Retinal pigment epithelial cell (primary cell): Measurements from ENCODE around the gene ABCA13.
A peak's percentile ranks its signal among the peaks of the same experiment; 100 is the strongest.

ENCODE experiments used
- DNase-seq: peaks from one replicate; pipeline ENCODE4 v3.0.0-alpha.2; 2010; ENCODE audit warnings: low read depth
- H3K4me3 ChIP-seq: 2 replicates; pipeline ENCODE4 v1.5.1; 2011; ENCODE audit warnings: mild to moderate bottlenecking, low read length, control low read depth, moderate library complexity
- TF ChIP-seq, protein P1 (sequence below): conservative IDR thresholded peaks from 2 replicates; pipeline ENCODE4 v1.5.1; 2011; ENCODE audit warnings: low read depth, low read length, control low read depth, inconsistent platforms

The ABCA13 gene

DNA sequence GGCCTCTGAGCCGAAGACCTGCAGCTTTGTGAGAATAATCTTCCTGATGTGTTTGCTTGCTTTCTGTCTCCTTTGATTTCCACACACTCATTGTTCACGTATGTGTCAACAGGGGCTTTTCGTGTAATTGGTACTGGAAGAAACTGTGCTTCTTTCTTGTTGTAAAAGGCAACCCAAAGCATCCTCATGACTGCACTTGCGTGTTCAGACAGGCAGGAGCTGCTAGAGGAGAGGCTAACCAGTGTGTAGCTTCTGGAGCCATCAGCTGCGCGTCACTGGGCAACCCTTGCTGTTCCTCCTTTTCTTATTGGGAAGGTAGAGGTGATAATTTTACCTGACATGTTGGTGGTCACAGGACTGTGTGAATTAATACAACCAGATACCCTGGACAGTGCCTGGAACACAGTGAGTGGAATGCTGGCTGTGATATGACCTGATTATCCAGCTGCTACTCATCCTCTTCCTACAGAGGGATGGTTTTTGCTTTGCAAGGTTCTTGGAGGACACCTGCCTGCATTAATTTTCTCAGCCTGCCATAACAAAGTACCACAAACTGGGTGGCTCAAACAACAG, 213.0 kb downstream of the ABCA13 start:
- no peak for DNase-seq
- TF ChIP-seq, protein P1, sequence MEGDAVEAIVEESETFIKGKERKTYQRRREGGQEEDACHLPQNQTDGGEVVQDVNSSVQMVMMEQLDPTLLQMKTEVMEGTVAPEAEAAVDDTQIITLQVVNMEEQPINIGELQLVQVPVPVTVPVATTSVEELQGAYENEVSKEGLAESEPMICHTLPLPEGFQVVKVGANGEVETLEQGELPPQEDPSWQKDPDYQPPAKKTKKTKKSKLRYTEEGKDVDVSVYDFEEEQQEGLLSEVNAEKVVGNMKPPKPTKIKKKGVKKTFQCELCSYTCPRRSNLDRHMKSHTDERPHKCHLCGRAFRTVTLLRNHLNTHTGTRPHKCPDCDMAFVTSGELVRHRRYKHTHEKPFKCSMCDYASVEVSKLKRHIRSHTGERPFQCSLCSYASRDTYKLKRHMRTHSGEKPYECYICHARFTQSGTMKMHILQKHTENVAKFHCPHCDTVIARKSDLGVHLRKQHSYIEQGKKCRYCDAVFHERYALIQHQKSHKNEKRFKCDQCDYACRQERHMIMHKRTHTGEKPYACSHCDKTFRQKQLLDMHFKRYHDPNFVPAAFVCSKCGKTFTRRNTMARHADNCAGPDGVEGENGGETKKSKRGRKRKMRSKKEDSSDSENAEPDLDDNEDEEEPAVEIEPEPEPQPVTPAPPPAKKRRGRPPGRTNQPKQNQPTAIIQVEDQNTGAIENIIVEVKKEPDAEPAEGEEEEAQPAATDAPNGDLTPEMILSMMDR: no peak
- H3K4me3 ChIP-seq: no peak overlapping the region

DNA sequence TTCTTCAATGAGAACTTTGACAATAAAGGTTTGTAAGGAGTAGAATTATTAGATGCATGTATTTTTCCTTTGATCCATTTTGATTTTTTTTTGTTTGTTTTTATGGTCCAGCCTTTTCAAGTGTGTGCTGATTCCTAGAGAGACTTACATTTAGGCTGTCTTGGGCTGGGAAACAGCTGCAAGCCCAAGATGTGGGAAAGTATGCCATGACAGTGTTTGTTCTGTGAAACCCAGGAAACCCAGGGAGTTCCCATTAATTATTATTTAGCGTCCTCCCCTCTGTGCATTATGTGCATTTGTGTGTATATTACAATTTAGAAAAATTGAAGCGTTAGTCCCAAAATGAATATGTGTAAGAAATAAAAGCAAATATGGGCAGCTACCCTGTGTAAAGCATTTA, 216.7 kb downstream of the ABCA13 start:
- no peak for DNase-seq
- H3K4me3 ChIP-seq: no peak overlapping the region
- TF ChIP-seq, protein P1: no peak

DNA sequence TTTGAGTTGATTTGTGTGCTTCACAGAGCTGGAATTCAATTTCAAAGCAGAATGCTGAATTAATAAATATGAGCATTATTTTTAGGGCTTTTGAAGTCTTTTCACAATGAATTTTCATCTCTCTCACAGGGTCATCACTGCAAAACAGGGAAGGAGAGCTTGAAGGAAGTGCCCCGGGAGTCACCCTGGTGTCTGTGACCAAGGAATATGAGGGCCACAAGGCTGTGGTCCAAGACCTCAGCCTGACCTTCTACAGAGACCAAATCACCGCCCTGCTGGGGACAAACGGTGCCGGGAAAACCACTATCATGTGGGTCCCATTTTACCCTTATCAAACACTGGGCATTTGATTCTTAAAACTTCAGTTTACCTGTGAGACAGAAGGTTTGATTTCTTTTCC, 217.7 kb downstream of the ABCA13 start:
- no peak for DNase-seq
- H3K4me3 ChIP-seq: no peak overlapping the region
- TF ChIP-seq, protein P1: no peak

DNA sequence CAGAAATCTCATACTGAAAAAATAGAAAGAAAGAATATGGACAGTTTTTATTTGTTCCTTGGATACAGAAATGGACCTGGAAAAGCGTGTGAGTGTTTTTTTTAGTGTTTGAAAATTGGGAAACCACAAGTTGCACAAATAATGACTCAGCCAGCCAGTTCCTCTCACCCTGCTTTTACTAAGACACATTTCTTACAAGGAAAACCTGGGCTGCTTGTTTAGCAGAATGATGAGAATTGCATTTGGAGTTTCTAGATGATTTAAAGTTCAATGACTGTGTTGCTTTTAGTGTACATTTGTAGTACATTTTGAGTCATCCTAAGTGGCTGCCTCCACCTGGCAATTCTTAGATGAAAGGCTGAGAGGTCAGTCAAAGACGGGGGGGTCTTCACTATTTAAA, 218.7 kb downstream of the ABCA13 start:
- DNase-seq: peak; percentile 24
- TF ChIP-seq, protein P1: no peak
- no peak overlapping the region for H3K4me3 ChIP-seq

DNA sequence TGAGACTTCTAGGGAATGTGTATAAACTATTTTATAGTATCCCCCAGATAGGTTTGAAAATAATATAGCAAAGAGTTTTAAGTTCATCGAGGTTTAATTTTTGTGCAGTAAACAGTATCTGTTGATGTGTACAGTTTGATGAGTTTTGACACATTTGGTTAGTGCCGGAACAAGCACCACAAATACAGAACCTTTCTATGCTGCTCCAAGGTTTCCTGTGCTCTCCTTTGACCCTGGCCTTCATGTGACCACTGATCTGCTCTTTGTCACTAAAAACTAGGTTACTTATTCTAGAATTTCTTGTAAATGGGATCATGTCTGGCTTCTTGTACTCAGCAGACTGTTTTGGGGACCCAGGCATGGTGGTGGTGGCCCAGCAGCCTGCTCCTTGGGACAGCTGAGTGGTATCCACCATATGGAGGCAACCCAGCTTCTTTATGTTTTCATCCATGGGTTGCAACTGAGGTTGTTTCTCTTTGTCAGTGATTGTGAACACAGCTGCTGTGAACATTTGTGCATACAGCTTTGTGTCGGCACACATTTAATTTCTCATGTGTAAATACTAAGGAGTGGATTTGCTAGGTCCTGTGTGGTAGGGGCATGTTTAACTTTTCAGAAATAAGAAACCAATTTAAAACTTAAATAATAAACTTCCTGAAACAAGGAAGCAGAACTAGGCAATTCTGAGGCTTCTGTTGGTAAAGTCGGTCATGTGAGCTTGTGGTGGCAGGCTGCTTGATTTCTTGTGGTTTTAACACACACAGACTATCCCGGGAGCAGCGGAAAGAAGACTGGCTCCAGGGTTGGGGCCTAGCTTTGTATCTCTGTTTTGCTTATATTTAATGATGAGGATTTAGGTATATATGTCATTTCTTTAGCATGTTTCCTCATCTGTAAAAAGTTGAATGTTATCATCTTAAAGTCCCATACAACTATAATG, 219.4 kb downstream of the ABCA13 start:
- DNase-seq: no peak

DNA sequence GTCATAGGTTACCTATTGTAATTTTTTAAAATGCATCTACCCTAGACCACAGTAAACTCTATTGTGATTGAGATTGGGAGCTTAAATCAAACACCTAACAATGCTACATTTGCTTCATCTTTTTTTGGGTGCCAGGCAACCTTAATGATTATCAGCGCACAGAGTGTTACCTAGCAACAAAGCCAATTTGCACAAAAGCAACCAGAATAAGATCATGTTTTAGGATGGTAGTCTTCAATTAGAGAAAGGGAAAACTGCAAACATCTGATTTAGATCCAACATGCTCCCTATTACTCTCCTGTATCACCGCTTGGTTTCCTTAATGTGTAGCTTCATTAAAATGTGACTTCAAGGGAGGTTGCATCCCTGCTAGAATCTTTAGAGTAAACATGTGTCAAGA, 226.9 kb downstream of the ABCA13 start:
- no peak for DNase-seq
- no peak overlapping the region for H3K4me3 ChIP-seq
- TF ChIP-seq, protein P1: no peak

More for the DNA sequence above, 219.4 kb downstream of the ABCA13 start:
- TF ChIP-seq, protein P1: no peak
- H3K4me3 ChIP-seq: no peak overlapping the region

DNA sequence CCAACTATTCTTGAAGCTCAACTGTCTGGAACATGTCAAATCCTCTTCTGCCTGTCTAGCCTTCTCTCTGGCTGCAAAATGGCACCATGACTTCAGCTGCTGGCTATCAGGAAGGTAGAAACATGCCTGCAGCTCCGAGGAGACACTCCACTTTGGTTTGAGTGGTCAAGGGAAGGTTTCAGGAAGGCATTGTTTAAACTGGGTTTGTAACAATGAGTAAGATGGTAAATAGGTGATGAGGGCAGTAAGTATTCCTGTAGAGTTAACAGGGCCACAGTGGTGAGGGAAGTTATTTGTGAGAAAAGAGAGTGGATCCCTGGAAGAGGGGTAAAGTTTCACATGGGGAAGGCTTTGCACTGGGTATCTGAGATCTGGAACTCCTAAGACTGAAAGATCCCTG, 231.5 kb downstream of the ABCA13 start:
- TF ChIP-seq, protein P1: no peak
- no peak for DNase-seq
- H3K4me3 ChIP-seq: no peak overlapping the region
